Neural progenitor cell (in vitro differentiated cells): ENCODE results near the gene CRYBA4. TPM values are rescaled to one million over a fixed set of nuclear protein-coding genes. Genes with fewer than 3 reads are reported as not detected.
A peak's percentile ranks its signal among the peaks of the same experiment; 100 is the strongest.

Source experiments
- DNase-seq: peaks from one replicate; pipeline ENCODE4 v3.0.0-alpha.2; 2016; ENCODE audit warnings: low spot score
- H2AFZ ChIP-seq: fragments of 200-600 bp; sonication (generic); replicated peaks from 2 replicates; pipeline ENCODE4 v1.6.1; 2016; ENCODE audit warnings: antibody characterized with exemption
- H3F3A ChIP-seq: fragments of 200-600 bp; sonication (generic); 2 replicates; pipeline ENCODE4 v1.6.1; 2016; ENCODE audit warnings: antibody characterized with exemption, low read depth
- H3K27ac ChIP-seq: fragments of 200-600 bp; sonication (generic); 2 replicates; pipeline ENCODE4 v1.5.1; 2016; ENCODE audit warnings: mild to moderate bottlenecking
- H3K27me3 ChIP-seq: fragments of 200-600 bp; sonication (generic); 2 replicates; pipeline ENCODE4 v1.6.1; 2016; ENCODE audit warnings: mild to moderate bottlenecking, moderate library complexity
- H3K36me3 ChIP-seq: fragments of 200-600 bp; sonication (generic); 2 replicates; pipeline ENCODE4 v1.5.1; 2016
- H3K4me1 ChIP-seq: fragments of 200-600 bp; sonication (generic); 2 replicates; pipeline ENCODE4 v1.6.1; 2016; ENCODE audit warnings: mixed run types
- H3K4me2 ChIP-seq: fragments of 200-600 bp; sonication (generic); 2 replicates; pipeline ENCODE4 v1.6.1; 2016
- H3K4me3 ChIP-seq: fragments of 200-600 bp; sonication (generic); 2 replicates; pipeline ENCODE4 v1.5.1; 2016
- H3K79me2 ChIP-seq: fragments of 200-600 bp; sonication (generic); 2 replicates; pipeline ENCODE4 v1.6.1; 2016; ENCODE audit warnings: low read depth
- H3K9ac ChIP-seq: fragments of 200-600 bp; sonication (generic); 2 replicates; pipeline ENCODE4 v1.6.1; 2016
- H3K9me3 ChIP-seq: fragments of 200-600 bp; sonication (generic); 2 replicates; pipeline ENCODE4 v1.5.1; 2016; ENCODE audit warnings: low read depth
- H4K20me1 ChIP-seq: fragments of 200-600 bp; sonication (generic); 2 replicates; pipeline ENCODE4 v1.6.1; 2016; ENCODE audit warnings: low read depth
- H3K27ac Mint-ChIP-seq: 3 replicates; pipeline ENCODE4 v1.8.0; 2021; ENCODE audit warnings: mixed read lengths
- H3K27me3 Mint-ChIP-seq: 2 replicates; pipeline ENCODE4 v1.8.0; 2022; ENCODE audit warnings: low read depth, mild to moderate bottlenecking, inconsistent platforms, moderate library complexity, mixed read lengths; ENCODE audit not compliant: insufficient read depth
- H3K36me3 Mint-ChIP-seq: 3 replicates; pipeline ENCODE4 v1.8.0; 2021; ENCODE audit warnings: mixed read lengths
- H3K4me1 Mint-ChIP-seq: 3 replicates; pipeline ENCODE4 v1.8.0; 2021; ENCODE audit warnings: mixed read lengths
- H3K4me3 Mint-ChIP-seq: 3 replicates; pipeline ENCODE4 v1.8.0; 2021; ENCODE audit warnings: mild to moderate bottlenecking, moderate library complexity, mixed read lengths
- H3K9me3 Mint-ChIP-seq: 3 replicates; pipeline ENCODE4 v1.8.0; 2020; ENCODE audit warnings: mixed read lengths
- CTCF ChIP-seq: fragments of 200-600 bp; sonication (generic); IDR thresholded peaks from 2 replicates; pipeline ENCODE4 v1.5.1; 2017; ENCODE audit warnings: antibody characterized with exemption, mild to moderate bottlenecking
- EZH2 ChIP-seq: fragments of 200-600 bp; sonication (generic); IDR thresholded peaks from 2 replicates; pipeline ENCODE4 v1.6.1; 2017; ENCODE audit warnings: antibody characterized with exemption, mild to moderate bottlenecking, moderate library complexity
- EZH2phosphoT487 ChIP-seq: fragments of 200-600 bp; sonication (generic); IDR thresholded peaks from 2 replicates; pipeline ENCODE4 v1.6.1; 2017; ENCODE audit warnings: antibody characterized with exemption
- total RNA-seq: library from RNA; depleted of rRNA; stranded (reverse); fragments of >200 nt; gene quantifications from 2 replicates; pipeline ENCODE4 v1.2.3, GENCODE V29; 2015; ENCODE audit warnings: low replicate concordance

Gene CRYBA4
- total RNA-seq, 1 donor from 2014 or later, result 1.1 TPM

- Histone ChIP-seq H3K27me3 (no peaks in the 10 kb centered on the region), H3K79me2 (no peaks in the 10 kb centered on the region), H3K36me3 (no peaks in the 10 kb centered on the region), H3K4me2 (no peak overlapping the region), H3F3A (peaks cover 16% of the 10 kb centered on the region), H3K27ac (no peak overlapping the region), H3K9me3 (no peaks in the 10 kb centered on the region), H3K4me3 (no peak overlapping the region), H3K4me1 (peaks cover 19% of the 10 kb centered on the region), H3K9ac (no peak overlapping the region), H2AFZ (no peak overlapping the region), H4K20me1 (no peaks in the 10 kb centered on the region)
- Mint-ChIP-seq H3K36me3 (no peaks in the 10 kb centered on the region), H3K27ac (no peak overlapping the region), H3K27me3 (peaks cover 9% of the 10 kb centered on the region), H3K9me3 (no peaks in the 10 kb centered on the region), H3K4me1 (peaks cover 12% of the 10 kb centered on the region), H3K4me3 (no peak overlapping the region)
- no peak for DNase-seq
- no peak for TF ChIP-seq CTCF
- TF ChIP-seq EZH2, result no peak
- TF ChIP-seq EZH2phosphoT487, result no peak
Observed at GRCh38 chr22:26606611-26607010, 15.2 kb upstream of the CRYBA4 start.

- no peak overlapping the region for H3K4me3 ChIP-seq
- H3K36me3 Mint-ChIP-seq, result no peaks in the 10 kb centered on the region
Observed at GRCh38 chr22:26608129-26608528, 13.6 kb upstream of the CRYBA4 start.

GRCh38 chr22:26609287-26609686 lies 12.5 kb upstream of the CRYBA4 start:
- Histone ChIP-seq H3K4me1 (peaks cover 25% of the 10 kb centered on the region), H3K36me3 (no peaks in the 10 kb centered on the region), H3K4me3 (no peak overlapping the region), H3K27me3 (peaks cover 22% of the 10 kb centered on the region), H3K27ac (no peak overlapping the region), H3K4me2 (peak overlapping the region; percentile 60), H3F3A (peaks cover 16% of the 10 kb centered on the region), H3K9me3 (no peaks in the 10 kb centered on the region), H3K79me2 (no peaks in the 10 kb centered on the region), H2AFZ (no peak overlapping the region), H3K9ac (no peak overlapping the region), H4K20me1 (no peaks in the 10 kb centered on the region)
- Mint-ChIP-seq H3K9me3 (no peaks in the 10 kb centered on the region), H3K27ac (no peak overlapping the region), H3K4me3 (no peak overlapping the region), H3K27me3 (peaks cover 11% of the 10 kb centered on the region), H3K4me1 (peaks cover 30% of the 10 kb centered on the region), H3K36me3 (no peaks in the 10 kb centered on the region)
- no peak for TF ChIP-seq EZH2
- no peak for TF ChIP-seq CTCF
- no peak for TF ChIP-seq EZH2phosphoT487
- DNase-seq, result no peak

More at GRCh38 chr22:26608129-26608528, 13.6 kb upstream of the CRYBA4 start:
- H2AFZ ChIP-seq, result no peak overlapping the region
- Mint-ChIP-seq H3K4me1 (peaks cover 18% of the 10 kb centered on the region), H3K27me3 (peaks cover 8% of the 10 kb centered on the region), H3K27ac (peak overlapping the region; percentile 67), H3K4me3 (no peak overlapping the region), H3K9me3 (no peaks in the 10 kb centered on the region)
- H3K79me2 ChIP-seq, result no peaks in the 10 kb centered on the region
- no peak overlapping the region for H3K27ac ChIP-seq
- no peak overlapping the region for H3K9ac ChIP-seq
- H3K4me2 ChIP-seq, result peak overlapping the region; percentile 60
- no peaks in the 10 kb centered on the region for H3K36me3 ChIP-seq
- peaks cover 10% of the 10 kb centered on the region for H3K27me3 ChIP-seq
- peak; percentile 45 for DNase-seq
- no peak for TF ChIP-seq EZH2
- TF ChIP-seq EZH2phosphoT487, result peak; percentile 37
- no peak for TF ChIP-seq CTCF
- H4K20me1 ChIP-seq, result no peaks in the 10 kb centered on the region
- peaks cover 19% of the 10 kb centered on the region for H3K4me1 ChIP-seq
- H3F3A ChIP-seq, result peaks cover 16% of the 10 kb centered on the region
- H3K9me3 ChIP-seq, result no peaks in the 10 kb centered on the region
